Endothelial cell of umbilical vein (primary cell): ENCODE data around the gene TBL2. TPM values are rescaled to one million over a fixed set of nuclear protein-coding genes. Genes with fewer than 3 reads are reported as not detected.
"Not testable (repeated sequence)": the region's sequence is repeated elsewhere in the genome, so short reads cannot be mapped to it uniquely, and the experiment has no call there.

Source experiments
- BruUV-seq: library from RNA; stranded (reverse); fragments of 400-500 nt; replicated peaks from 2 replicates; lab custom pipeline; 2021; lab: Mats Ljungman, UMichigan
- CTCF ChIA-PET: fragments of 300-600, 350-600 bp; sonication (Branson Sonifier 250); formaldehyde crosslinking; loops from one replicate; lab custom pipeline; 2021; ENCODE audit warnings: antibody characterized with exemption, inconsistent platforms; lab: Charles Lee
- POLR2A ChIA-PET: fragments of 300-600, 350-600 bp; sonication (Branson Sonifier 250); formaldehyde crosslinking; loops from one replicate; lab custom pipeline; 2021; ENCODE audit warnings: antibody characterized with exemption, inconsistent platforms; lab: Charles Lee
- DNase-seq: peaks from one replicate; pipeline ENCODE4 v3.0.0-alpha.2; 2011; ENCODE audit warnings: low read depth, low spot score
- FAIRE-seq: peaks from 2 replicates; lab custom pipeline; 2011; peaks lifted over from hg19 to GRCh38; lab: Jason Lieb, UNC
- H2AFZ ChIP-seq: 2 replicates; pipeline ENCODE4 v1.6.0; 2012; ENCODE audit warnings: low read depth, low read length, control low read depth, inconsistent platforms
- H3K27ac ChIP-seq: 2 replicates; pipeline ENCODE4 v1.5.1; 2011; ENCODE audit warnings: low read depth, mild to moderate bottlenecking, control low read depth, low read length, moderate library complexity; ENCODE audit not compliant: insufficient read depth
- H3K27me3 ChIP-seq, 2 experiments: 2 replicates each; pipeline versions ENCODE4 v1.6.0 to v1.6.1; 2011; ENCODE audit warnings: low read length in 2 of 2, mixed read lengths in 1 of 2; ENCODE audit not compliant: control insufficient read depth in 2 of 2, insufficient read depth in 2 of 2
- H3K36me3 ChIP-seq, 2 experiments: 2 replicates in 1 of 2; 3 replicates in 1 of 2; pipeline ENCODE4 v1.5.1; 2011; ENCODE audit warnings: low read length in 2 of 2, mild to moderate bottlenecking in 1 of 2, moderate library complexity in 1 of 2; ENCODE audit not compliant: control insufficient read depth in 2 of 2, insufficient read depth in 2 of 2; ENCODE audit errors: extremely low read depth in 1 of 2
- H3K4me1 ChIP-seq: 3 replicates; pipeline ENCODE4 v1.5.1; 2011; ENCODE audit warnings: mild to moderate bottlenecking, low read length; ENCODE audit not compliant: control insufficient read depth, insufficient read depth; ENCODE audit errors: extremely low read depth
- H3K4me2 ChIP-seq: 2 replicates; pipeline ENCODE4 v1.6.1; 2011; ENCODE audit warnings: low read length, control low read depth, mixed read lengths; ENCODE audit not compliant: insufficient read depth
- H3K4me3 ChIP-seq, 3 experiments: fragments of 200-600 bp in 1 of 3; sonication (generic), shearing (Covaris generic) in 1 of 3; replicated peaks in 1 of 3; 2 replicates each; pipeline ENCODE4 v1.5.1; 2011 to 2016; ENCODE audit warnings: control low read depth in 3 of 3, low read length in 3 of 3, mild to moderate bottlenecking in 2 of 3, inconsistent platforms in 1 of 3, low read depth in 1 of 3, moderate library complexity in 1 of 3; ENCODE audit not compliant: insufficient read depth in 1 of 3
- H3K79me2 ChIP-seq: 2 replicates; pipeline ENCODE4 v1.6.0; 2012; ENCODE audit warnings: low read length, inconsistent platforms; ENCODE audit not compliant: control insufficient read depth, insufficient read depth
- H3K9ac ChIP-seq: replicated peaks from 2 replicates; pipeline ENCODE3; 2011; ENCODE audit warnings: low read length, control low read depth; ENCODE audit not compliant: insufficient read depth; ENCODE audit errors: extremely low read depth
- H3K9me1 ChIP-seq: replicated peaks from 3 replicates; pipeline ENCODE4 v1.6.0; 2011; ENCODE audit warnings: mild to moderate bottlenecking, low read length; ENCODE audit not compliant: control insufficient read depth, insufficient read depth; ENCODE audit errors: extremely low read depth
- H3K9me3 ChIP-seq: replicated peaks from 2 replicates; pipeline ENCODE4 v1.5.1; 2012; ENCODE audit warnings: low read length, inconsistent platforms; ENCODE audit not compliant: control insufficient read depth, insufficient read depth
- H4K20me1 ChIP-seq: replicated peaks from 2 replicates; pipeline ENCODE3; 2011; ENCODE audit warnings: mild to moderate bottlenecking, low read length; ENCODE audit not compliant: control insufficient read depth, insufficient read depth; ENCODE audit errors: extremely low read depth
- POLR2A ChIP-seq: IDR thresholded peaks from 2 replicates; pipeline ENCODE4 v1.6.1; 2012; ENCODE audit warnings: low read depth, mild to moderate bottlenecking, control low read depth, low read length
- POLR2AphosphoS5 ChIP-seq: IDR thresholded peaks from 2 replicates; pipeline ENCODE4 v1.6.1; 2012; ENCODE audit warnings: low read depth, mild to moderate bottlenecking, control low read depth, low read length, moderate library complexity; ENCODE audit not compliant: insufficient read depth
- dilution Hi-C: fragments of 300-500 bp; cut with MboI; formaldehyde crosslinking; loops from one replicate; pipeline ENCODE4 v1.15.0; 2019; ENCODE audit warnings: low sequenced_read_pairs; ENCODE audit not compliant: extremely low pct_ligation_motif_present
- intact Hi-C: fragments of 100-400 bp; cut with micrococcal nuclease; formaldehyde crosslinking; loops from one replicate; pipeline ENCODE4 v1.10.0; 2022
- polyA plus RNA-seq, 4 experiments: library from polyadenylated mRNA; depleted of rRNA in 3 of 4; stranded (reverse) in 3 of 4; unstranded in 1 of 4; fragments of >200 nt; gene quantifications; 2 replicates each; pipeline versions ENCODE4 v1.2.1 to v1.2.3, GENCODE V29; 2011 to 2012; ENCODE audit warnings: missing spikeins in 1 of 4
- total RNA-seq: library from RNA; stranded (reverse); gene quantifications from 2 replicates; pipeline ENCODE4 v1.2.3, GENCODE V29; 2021
- TF ChIP-seq, protein P1 (sequence below), 2 donors: IDR thresholded peaks; 1 replicate in 1 of 2; 2 replicates in 1 of 2; pipeline ENCODE4 v1.5.1; 2011; ENCODE audit warnings: low read length in 2 of 2, mild to moderate bottlenecking in 2 of 2, moderate library complexity in 2 of 2, control low read depth in 1 of 2, inconsistent platforms in 1 of 2, low read depth in 1 of 2; ENCODE audit not compliant: insufficient read depth in 1 of 2; ENCODE audit errors: extremely low read depth in 1 of 2

TBL2 gene
- total and polyA plus RNA-seq, 2 donors (not counting 3 experiments of a cell fraction or from before 2014, with no cell fraction given) = 38.6 to 48.4 TPM

DNA sequence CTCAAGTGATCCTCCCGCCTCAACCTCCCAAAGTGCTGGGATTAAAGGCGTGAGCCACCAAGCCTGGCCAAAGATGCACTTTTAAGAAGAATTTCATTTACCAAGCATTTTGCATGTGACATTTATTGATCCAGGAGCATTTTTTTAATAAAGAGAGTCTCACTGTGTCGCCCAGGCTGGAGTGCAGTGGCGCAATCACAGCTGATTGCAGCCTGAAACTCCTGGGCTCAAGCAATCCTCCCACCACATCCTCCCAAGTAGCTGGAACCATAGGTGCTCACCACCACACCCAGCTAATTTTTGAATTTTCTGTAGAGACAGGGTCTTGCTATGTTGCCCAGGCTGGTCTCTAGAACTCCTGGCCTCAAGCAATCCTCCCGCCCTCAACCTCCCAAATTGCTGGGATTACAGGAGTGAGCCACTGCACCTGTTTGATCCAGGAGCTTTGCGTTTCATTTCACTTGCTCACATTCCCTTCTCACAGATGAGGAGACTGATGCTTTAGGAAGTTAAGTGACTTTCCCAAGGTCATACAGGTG, 4.4 kb upstream of the TBL2 start:
- Histone ChIP-seq H3K79me2 (peaks cover 7% of the 10 kb centered on the region), H3K4me3 (no peak overlapping the region), H3K9ac (no peak overlapping the region), H3K36me3 (no peaks in the 10 kb centered on the region), H3K27me3 (no peaks in the 10 kb centered on the region), H4K20me1 (no peaks in the 10 kb centered on the region), H3K9me1 (no peaks in the 10 kb centered on the region), H3K9me3 (no peaks in the 10 kb centered on the region), H3K4me2 (no peak overlapping the region), H2AFZ (no peak overlapping the region), H3K27ac (no peak overlapping the region), H3K4me1 (peaks cover 16% of the 10 kb centered on the region)
- no TSS peak for BruUV-seq
- FAIRE-seq = peak; percentile 21
- intact Hi-C loops (loop anchor here (1.0 kb wide), 1 partner anchor 60 kb away; the partner anchor contains the start of gene BAZ1B), dilution Hi-C loops (no loop called here)
- DNase-seq = no peak
- POLR2A ChIA-PET = no interaction called here
- TF ChIP-seq POLR2AphosphoS5 (no peak), POLR2A (no peak)
- TF ChIP-seq, protein P1, sequence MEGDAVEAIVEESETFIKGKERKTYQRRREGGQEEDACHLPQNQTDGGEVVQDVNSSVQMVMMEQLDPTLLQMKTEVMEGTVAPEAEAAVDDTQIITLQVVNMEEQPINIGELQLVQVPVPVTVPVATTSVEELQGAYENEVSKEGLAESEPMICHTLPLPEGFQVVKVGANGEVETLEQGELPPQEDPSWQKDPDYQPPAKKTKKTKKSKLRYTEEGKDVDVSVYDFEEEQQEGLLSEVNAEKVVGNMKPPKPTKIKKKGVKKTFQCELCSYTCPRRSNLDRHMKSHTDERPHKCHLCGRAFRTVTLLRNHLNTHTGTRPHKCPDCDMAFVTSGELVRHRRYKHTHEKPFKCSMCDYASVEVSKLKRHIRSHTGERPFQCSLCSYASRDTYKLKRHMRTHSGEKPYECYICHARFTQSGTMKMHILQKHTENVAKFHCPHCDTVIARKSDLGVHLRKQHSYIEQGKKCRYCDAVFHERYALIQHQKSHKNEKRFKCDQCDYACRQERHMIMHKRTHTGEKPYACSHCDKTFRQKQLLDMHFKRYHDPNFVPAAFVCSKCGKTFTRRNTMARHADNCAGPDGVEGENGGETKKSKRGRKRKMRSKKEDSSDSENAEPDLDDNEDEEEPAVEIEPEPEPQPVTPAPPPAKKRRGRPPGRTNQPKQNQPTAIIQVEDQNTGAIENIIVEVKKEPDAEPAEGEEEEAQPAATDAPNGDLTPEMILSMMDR (IDR thresholded peaks at IDR 0.05; ENCODE audit: extremely low read depth in 1 of 2, insufficient read depth in 1 of 2, low read depth in 1 of 2, low read length in 2 of 2) = no peak
- CTCF ChIA-PET = interaction anchor here (1.1 to 1.7 kb wide), 2 partner anchors 24 to 155 kb away, joined by 4 to 13 read pairs; partner anchors contain the start of gene ABHD11

DNA sequence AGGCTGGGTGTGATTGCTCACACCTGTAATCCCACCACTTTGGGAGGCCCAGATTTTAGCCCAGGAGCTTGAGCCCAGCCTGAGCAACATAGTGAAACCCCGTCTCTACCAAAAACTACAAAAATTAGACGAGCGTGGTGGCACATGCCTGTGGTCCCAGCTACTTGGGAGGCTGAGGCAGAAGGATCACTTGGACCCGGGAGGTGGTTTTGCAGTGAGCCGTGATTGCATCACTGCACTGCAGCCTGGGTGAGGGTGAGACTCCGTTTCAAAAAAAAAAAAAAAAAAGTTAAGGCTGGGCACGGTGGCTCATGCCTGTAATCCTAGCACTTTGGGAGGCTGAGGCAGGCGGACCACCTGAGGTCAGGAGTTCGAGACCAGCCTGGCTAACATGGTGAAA, 2.6 kb upstream of the TBL2 start:
- H3K4me2 ChIP-seq, H3K4me3 ChIP-seq, CTCF ChIA-PET, H3K9me3 ChIP-seq, DNase-seq, H4K20me1 ChIP-seq, H3K36me3 ChIP-seq, POLR2A ChIA-PET, H2AFZ ChIP-seq, H3K9ac ChIP-seq, intact Hi-C loops, H3K27me3 ChIP-seq, FAIRE-seq, BruUV-seq, dilution Hi-C loops, H3K27ac ChIP-seq, H3K9me1 ChIP-seq: not testable (repeated sequence)
- peaks cover 23% of the 10 kb centered on the region for H3K79me2 ChIP-seq
- peaks cover 20% of the 10 kb centered on the region for H3K4me1 ChIP-seq
